Skeletal muscle satellite cell (primary cell): ENCODE results near the gene ENTHD1.
"Not testable (repeated sequence)": the region's sequence is repeated elsewhere in the genome, so short reads cannot be mapped to it uniquely, and the experiment has no call there.

Experiments
- H3K27me3 ChIP-seq: 2 replicates; pipeline ENCODE4 v1.7.0; 2013; ENCODE audit warnings: low read length; ENCODE audit not compliant: control insufficient read depth, insufficient read depth
- H3K36me3 ChIP-seq: 2 replicates; pipeline ENCODE4 v1.7.0; 2013; ENCODE audit warnings: mild to moderate bottlenecking, control low read depth, low read length; ENCODE audit not compliant: insufficient read depth
- H3K4me1 ChIP-seq: 2 replicates; pipeline ENCODE4 v1.7.0; 2013; ENCODE audit warnings: low read length; ENCODE audit not compliant: control insufficient read depth, insufficient read depth
- H3K4me2 ChIP-seq: 2 replicates; pipeline ENCODE4 v1.7.0; 2013; ENCODE audit warnings: mild to moderate bottlenecking, low read length
- H3K4me3 ChIP-seq: 2 replicates; pipeline ENCODE4 v1.7.0; 2013; ENCODE audit warnings: low read length
- H3K9ac ChIP-seq: 2 replicates; pipeline ENCODE4 v1.7.0; 2013; ENCODE audit warnings: mild to moderate bottlenecking, low read depth, low read length, moderate library complexity
- H3K9me3 ChIP-seq: replicated peaks from 2 replicates; pipeline ENCODE4 v1.7.0; 2013; ENCODE audit warnings: mild to moderate bottlenecking, control low read depth, low read length

Gene ENTHD1

DNA sequence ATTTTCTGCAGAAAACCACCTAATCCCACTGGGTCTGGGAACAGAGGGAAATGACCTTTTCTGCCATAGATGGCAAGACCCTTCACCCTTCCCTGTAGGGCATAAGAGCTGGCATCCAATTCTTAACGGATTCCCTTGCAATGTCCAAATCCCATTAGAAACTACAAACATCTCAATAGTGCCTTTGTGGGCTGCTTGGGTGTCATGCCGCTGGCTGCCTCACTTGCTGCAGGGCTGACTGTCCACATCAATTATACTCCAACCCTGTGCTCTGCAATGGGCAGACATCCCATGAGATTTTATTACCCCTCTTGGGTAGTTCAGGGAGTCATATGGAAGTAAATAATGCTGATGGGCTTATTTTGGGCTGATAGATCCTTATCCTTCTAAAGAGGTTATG is 14.6 kb upstream of the ENTHD1 start:
- Histone ChIP-seq H3K4me1 (no peaks in the 10 kb centered on the region), H3K4me3 (no peak overlapping the region), H3K4me2 (no peak overlapping the region), H3K36me3 (no peaks in the 10 kb centered on the region), H3K9me3 (no peaks in the 10 kb centered on the region), H3K9ac (no peak overlapping the region), H3K27me3 (peaks cover 31% of the 10 kb centered on the region)

DNA sequence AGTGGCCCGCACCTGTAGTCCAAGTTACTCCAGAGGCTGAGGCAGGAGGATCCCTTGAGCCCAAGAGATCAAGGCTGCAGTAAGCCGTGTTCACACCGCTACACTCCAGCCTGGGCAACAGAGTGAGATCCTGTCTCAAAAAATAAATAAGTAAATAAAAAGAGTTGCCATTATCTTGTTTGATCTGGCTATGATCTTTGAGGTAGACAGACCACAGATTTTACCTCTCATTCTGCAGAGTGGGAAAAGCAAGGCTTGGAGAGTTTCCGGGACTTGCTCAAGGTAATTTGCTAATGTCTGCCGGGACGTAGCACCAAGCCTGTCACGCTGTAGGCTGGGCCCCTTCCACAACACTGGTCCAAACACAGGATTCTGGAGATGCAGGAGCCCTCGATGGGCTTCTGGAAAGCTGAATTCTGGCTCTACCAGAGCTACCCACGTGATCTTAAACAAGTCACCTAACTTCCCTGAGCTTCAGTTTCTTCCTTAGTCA is 14.1 kb upstream of the ENTHD1 start:
- Histone ChIP-seq H3K9me3 (no peaks in the 10 kb centered on the region), H3K36me3 (no peaks in the 10 kb centered on the region), H3K4me3 (no peak overlapping the region), H3K4me1 (no peaks in the 10 kb centered on the region), H3K9ac (no peak overlapping the region), H3K27me3 (peaks cover 35% of the 10 kb centered on the region), H3K4me2 (no peak overlapping the region)

- Histone ChIP-seq H3K27me3 (peaks cover 35% of the 10 kb centered on the region), H3K4me2 (no peak overlapping the region), H3K9ac (no peak overlapping the region)
Observed at GRCh38 chr22:39907047-39907446, 13.5 kb upstream of the ENTHD1 start.

GRCh38 chr22:39906207-39906606 is 12.6 kb upstream of the ENTHD1 start:
- H3K27me3 ChIP-seq: peaks cover 40% of the 10 kb centered on the region
- no peak overlapping the region for H3K9ac ChIP-seq
- H3K9me3 ChIP-seq: no peaks in the 10 kb centered on the region
- H3K4me2 ChIP-seq: no peak overlapping the region
- no peaks in the 10 kb centered on the region for H3K4me1 ChIP-seq
- no peak overlapping the region for H3K4me3 ChIP-seq
- H3K36me3 ChIP-seq: no peaks in the 10 kb centered on the region

More at GRCh38 chr22:39907047-39907446, 13.5 kb upstream of the ENTHD1 start:
- H3K36me3 ChIP-seq: no peaks in the 10 kb centered on the region
- no peaks in the 10 kb centered on the region for H3K9me3 ChIP-seq
- H3K4me3 ChIP-seq: no peak overlapping the region
- no peaks in the 10 kb centered on the region for H3K4me1 ChIP-seq

DNA sequence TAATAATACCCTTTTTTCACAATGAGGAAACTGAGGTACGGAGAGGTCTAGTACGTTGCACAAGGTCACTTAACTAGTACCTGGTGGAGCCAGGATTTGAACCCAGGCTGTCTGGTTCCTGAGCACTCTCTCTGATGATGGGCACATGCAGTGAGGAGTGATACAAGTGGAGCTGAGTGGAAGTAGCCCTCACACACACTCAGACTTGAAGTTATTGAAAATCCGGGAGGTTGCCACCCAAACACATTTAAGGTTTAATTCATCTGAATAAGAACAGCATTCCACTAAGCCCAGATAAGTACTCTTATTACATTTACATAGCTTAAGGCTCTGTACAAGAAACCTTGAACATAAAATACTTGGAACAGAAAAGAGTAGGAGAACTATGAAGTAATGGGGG is 12.1 kb upstream of the ENTHD1 start:
- Histone ChIP-seq H3K4me3 (no peak overlapping the region), H3K9ac (no peak overlapping the region), H3K27me3 (peaks cover 45% of the 10 kb centered on the region)

DNA sequence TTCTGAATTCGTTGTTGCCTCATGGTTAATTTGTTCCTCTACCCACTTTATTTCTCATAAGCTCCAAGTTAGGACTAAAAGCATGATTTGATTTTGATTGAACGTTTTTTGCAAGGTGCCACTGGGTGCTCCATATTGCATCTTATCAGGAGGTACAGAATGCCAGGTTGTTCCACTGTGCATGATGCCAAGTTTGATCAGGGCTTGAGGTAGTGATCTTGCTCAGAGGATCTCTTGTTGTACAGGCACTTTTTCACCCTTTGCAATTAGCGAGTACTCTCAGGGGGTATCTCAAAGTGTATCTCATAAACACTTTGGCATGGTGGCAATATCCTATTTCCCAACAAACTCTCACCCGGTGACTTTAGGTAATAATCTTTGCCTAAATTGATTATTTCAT is 11.3 kb upstream of the ENTHD1 start:
- Histone ChIP-seq H3K4me2 (no peak overlapping the region), H3K27me3 (peaks cover 53% of the 10 kb centered on the region), H3K9ac (no peak overlapping the region), H3K4me3 (no peak overlapping the region), H3K4me1 (no peaks in the 10 kb centered on the region), H3K36me3 (no peaks in the 10 kb centered on the region), H3K9me3 (no peaks in the 10 kb centered on the region)

More for the DNA sequence above, 12.1 kb upstream of the ENTHD1 start:
- H3K36me3 ChIP-seq: no peaks in the 10 kb centered on the region
- no peaks in the 10 kb centered on the region for H3K4me1 ChIP-seq
- H3K4me2 ChIP-seq: no peak overlapping the region
- H3K9me3 ChIP-seq: no peaks in the 10 kb centered on the region

DNA sequence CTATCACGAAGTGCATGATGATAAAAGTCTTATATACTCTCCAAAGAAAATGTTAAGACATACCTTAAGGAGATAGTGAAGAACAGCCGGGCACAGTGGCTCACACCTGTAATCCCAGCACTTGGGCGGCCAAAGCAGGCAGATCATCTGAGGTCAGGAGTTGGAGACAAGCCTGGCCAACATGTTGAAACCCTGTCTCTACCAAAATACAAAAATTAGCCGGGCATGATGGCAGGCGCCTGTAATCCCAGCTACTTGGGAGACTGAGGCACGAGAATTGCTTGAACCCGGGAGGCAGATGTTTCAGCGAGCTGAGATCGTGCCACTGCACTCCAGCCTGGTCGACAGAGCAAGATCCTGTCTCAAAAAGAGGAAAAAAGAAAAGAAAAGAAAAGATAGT is 10.5 kb upstream of the ENTHD1 start:
- H3K9me3 ChIP-seq, H3K36me3 ChIP-seq, H3K4me2 ChIP-seq, H3K4me1 ChIP-seq, H3K4me3 ChIP-seq, H3K9ac ChIP-seq: not testable (repeated sequence)
- H3K27me3 ChIP-seq: peaks cover 59% of the 10 kb centered on the region

DNA sequence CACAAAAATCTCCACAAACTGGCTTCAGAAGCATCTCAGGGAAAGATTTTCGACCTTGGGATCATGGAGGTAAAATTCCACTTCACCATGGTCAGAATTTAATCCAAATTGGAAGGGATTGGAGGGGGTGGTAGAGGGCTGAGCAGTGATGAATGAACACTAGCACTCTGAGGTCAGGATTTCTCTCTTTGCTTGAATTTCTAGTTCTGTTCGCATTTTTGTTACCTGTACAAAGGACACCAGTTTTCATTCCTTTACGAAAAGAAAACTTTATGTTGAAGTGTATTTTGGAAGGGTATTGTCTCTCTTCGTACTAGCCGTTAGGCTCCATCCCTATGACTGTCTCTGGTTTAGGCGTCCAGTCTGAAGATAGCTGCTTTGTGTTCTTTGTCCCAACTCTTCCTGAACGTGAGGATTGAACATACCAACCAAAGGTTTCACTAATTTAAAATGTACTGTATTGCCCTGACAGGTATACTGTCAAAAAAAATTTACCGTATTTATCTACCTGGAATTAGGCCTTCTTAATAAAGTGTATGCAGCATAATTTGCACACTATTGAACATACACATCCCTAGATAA is 8.1 kb upstream of the ENTHD1 start:
- Histone ChIP-seq H3K4me2 (no peak overlapping the region), H3K4me1 (no peaks in the 10 kb centered on the region), H3K36me3 (no peaks in the 10 kb centered on the region), H3K9ac (no peak overlapping the region), H3K9me3 (no peaks in the 10 kb centered on the region), H3K27me3 (peaks cover 61% of the 10 kb centered on the region), H3K4me3 (no peak overlapping the region)

GRCh38 chr22:39900306-39901227 is 7.0 kb upstream of the ENTHD1 start, which contains the start of gene GRAP2:
GRAP2 (plus strand) TSS chr22:39901084; CDS start chr22:39947107, 46,023 bp downstream.
- H3K9ac ChIP-seq: no peak within 1 kb of the TSS
- peaks cover 65% of the 10 kb centered on the region for H3K27me3 ChIP-seq

DNA sequence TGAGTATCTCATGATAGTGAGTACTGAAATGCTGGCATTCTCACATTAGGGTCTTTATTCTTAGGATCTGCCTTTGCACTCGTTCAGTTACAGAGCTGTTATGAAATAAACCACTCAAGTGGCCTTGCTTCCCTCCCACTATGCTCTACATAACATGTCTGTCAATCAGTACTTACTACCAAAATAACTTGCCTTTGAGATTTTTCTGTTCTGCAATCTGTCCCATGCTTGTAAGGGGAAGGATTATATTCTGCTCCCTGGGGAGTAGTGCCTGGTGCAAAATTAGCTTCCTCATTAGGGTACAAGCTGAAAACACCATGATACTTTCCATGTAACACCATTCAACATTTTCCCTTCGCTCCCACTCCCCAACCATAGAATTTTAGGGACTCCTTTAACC is 5.4 kb upstream of the ENTHD1 start:
- no peak overlapping the region for H3K4me3 ChIP-seq
- no peaks in the 10 kb centered on the region for H3K4me1 ChIP-seq
- no peaks in the 10 kb centered on the region for H3K36me3 ChIP-seq
- H3K4me2 ChIP-seq: no peak overlapping the region
- no peak overlapping the region for H3K9ac ChIP-seq
- no peaks in the 10 kb centered on the region for H3K9me3 ChIP-seq
- peaks cover 72% of the 10 kb centered on the region for H3K27me3 ChIP-seq

More at GRCh38 chr22:39900306-39901227, 7.0 kb upstream of the ENTHD1 start, which contains the start of gene GRAP2:
- H3K9me3 ChIP-seq: no peaks in the 10 kb centered on the region
- no peaks in the 10 kb centered on the region for H3K36me3 ChIP-seq
- H3K4me2 ChIP-seq: no peak within 1 kb of the TSS
- no peak within 1 kb of the TSS for H3K4me3 ChIP-seq
- H3K4me1 ChIP-seq: no peaks in the 10 kb centered on the region

DNA sequence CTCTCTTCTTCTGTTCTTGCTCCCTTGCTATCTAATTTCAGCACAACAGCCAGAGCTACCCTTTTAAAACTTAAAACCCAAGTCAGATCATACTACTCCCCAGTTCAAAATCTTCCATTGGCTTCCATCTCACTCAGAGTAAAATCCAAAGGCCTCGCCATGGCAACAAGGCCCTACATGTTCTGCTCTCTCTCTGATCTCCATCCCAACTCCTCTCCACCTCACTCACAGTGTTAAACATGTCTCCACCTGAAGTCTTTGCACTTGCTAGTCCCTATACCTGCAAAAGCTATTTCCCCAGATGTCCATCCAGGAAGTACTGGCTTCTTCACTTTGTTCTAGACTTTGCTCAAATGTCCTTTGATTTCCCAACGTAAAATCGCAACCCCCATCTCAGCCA is 4.3 kb upstream of the ENTHD1 start:
- no peak overlapping the region for H3K4me3 ChIP-seq
- no peaks in the 10 kb centered on the region for H3K4me1 ChIP-seq
- H3K27me3 ChIP-seq: peaks cover 77% of the 10 kb centered on the region
- no peaks in the 10 kb centered on the region for H3K9me3 ChIP-seq
- no peak overlapping the region for H3K4me2 ChIP-seq
- H3K9ac ChIP-seq: no peak overlapping the region
- no peaks in the 10 kb centered on the region for H3K36me3 ChIP-seq
